K562 (cell line): Measurements from ENCODE around the gene UNC5B. TPM values are rescaled to one million over a fixed set of nuclear protein-coding genes. Genes with fewer than 3 reads are reported as not detected.
A peak's percentile ranks its signal among the peaks of the same experiment; 100 is the strongest.
"Not testable (repeated sequence)": the region's sequence is repeated elsewhere in the genome, so short reads cannot be mapped to it uniquely, and the experiment has no call there.

Source experiments
- ATAC-seq: fragments of 200-7000 bp; cut with Tn5 transposase; 3 replicates; pipeline ENCODE4 v1.9.1; 2020; ENCODE audit warnings: moderate library complexity
- BruUV-seq: library from RNA; stranded (reverse); fragments of 400-500 nt; replicated peaks from 2 replicates; lab custom pipeline; 2021; lab: Mats Ljungman, UMichigan
- CTCF ChIA-PET: fragments of 300-600 bp; formaldehyde crosslinking; extraction: SDS; loops from one replicate; lab custom pipeline; 2021; ENCODE audit warnings: low intra/inter-chr PET ratio; lab: Yijun Ruan, JAX
- POLR2A ChIA-PET: fragments of 300-600, 350-650 bp; sonication (Branson Sonifier 250); formaldehyde crosslinking; extraction: SDS; loops from one replicate; lab custom pipeline; 2021; ENCODE audit warnings: antibody characterized with exemption, inconsistent platforms; lab: Yijun Ruan, JAX
- DNase-seq, 4 experiments: peaks; one replicate each; pipeline versions ENCODE4 v3.0.0 to v3.0.0-alpha.2; 2011 to 2018; ENCODE audit warnings: low spot score in 3 of 4, mixed read lengths in 3 of 4; ENCODE audit errors: extremely low read depth in 1 of 4
- FAIRE-seq: peaks from 2 replicates; lab custom pipeline; 2011; peaks lifted over from hg19 to GRCh38; lab: Jason Lieb, UNC
- H2AFZ ChIP-seq: 2 replicates; pipeline ENCODE4 v1.6.0; 2011; ENCODE audit warnings: low read depth, low read length, control low read depth, inconsistent platforms
- H3K27ac ChIP-seq: fragments of 200-600 bp; 3 replicates; pipeline ENCODE4 v1.8.0; 2011; ENCODE audit warnings: low read depth, mild to moderate bottlenecking, control low read depth, inconsistent platforms, low read length, moderate library complexity, mixed read lengths; ENCODE audit errors: extremely low read depth
- H3K27me3 ChIP-seq, 2 experiments: fragments of 300-600 bp in 1 of 2; 2 replicates in 1 of 2; 3 replicates in 1 of 2; pipeline versions ENCODE4 v1.6.0 to v1.8.0; 2011; ENCODE audit warnings: inconsistent platforms in 2 of 2, low read length in 2 of 2, mild to moderate bottlenecking in 1 of 2, mixed read lengths in 1 of 2, moderate library complexity in 1 of 2; ENCODE audit not compliant: control insufficient read depth in 2 of 2, insufficient read depth in 2 of 2
- H3K36me3 ChIP-seq: fragments of 300-600 bp; 3 replicates; pipeline ENCODE4 v1.8.0; 2011; ENCODE audit warnings: mild to moderate bottlenecking, low read length, inconsistent platforms; ENCODE audit not compliant: control insufficient read depth, insufficient read depth
- H3K4me1 ChIP-seq, 2 experiments: fragments of 200-600 bp in 1 of 2; replicated peaks in 1 of 2; 2 replicates in 1 of 2; 3 replicates in 1 of 2; pipeline versions ENCODE4 v1.5.1 to v1.8.0; 2011; ENCODE audit warnings: inconsistent platforms in 2 of 2, low read length in 2 of 2, mild to moderate bottlenecking in 1 of 2, mixed read lengths in 1 of 2, moderate library complexity in 1 of 2; ENCODE audit not compliant: control insufficient read depth in 2 of 2, insufficient read depth in 2 of 2
- H3K4me2 ChIP-seq: 2 replicates; pipeline ENCODE4 v1.6.1; 2011; ENCODE audit warnings: low read length, control low read depth, inconsistent platforms, mixed read lengths; ENCODE audit not compliant: insufficient read depth
- H3K4me3 ChIP-seq: fragments of 200-600 bp; sonication (generic), shearing (Covaris generic); 2 replicates; pipeline ENCODE4 v1.5.1; 2016; ENCODE audit warnings: control low read depth, inconsistent platforms
- H3K79me2 ChIP-seq: fragments of 200-600 bp; 3 replicates; pipeline ENCODE4 v1.8.0; 2011; ENCODE audit warnings: low read length, inconsistent platforms; ENCODE audit not compliant: control insufficient read depth, insufficient read depth
- H3K9ac ChIP-seq, 2 experiments: 2 replicates each; pipeline versions ENCODE4 v1.6.0 to v1.6.1; 2011; ENCODE audit warnings: low read depth in 2 of 2, low read length in 2 of 2, control low read depth in 1 of 2, inconsistent platforms in 1 of 2, mild to moderate bottlenecking in 1 of 2, mixed read lengths in 1 of 2; ENCODE audit not compliant: insufficient read depth in 1 of 2
- H3K9me1 ChIP-seq: one replicate; pipeline ENCODE4 v1.6.0; 2011; ENCODE audit warnings: inconsistent platforms, mild to moderate bottlenecking, low read length, moderate library complexity; ENCODE audit not compliant: control insufficient read depth, insufficient read depth
- H3K9me3 ChIP-seq: replicated peaks from 2 replicates; pipeline ENCODE4 v1.5.1; 2011; ENCODE audit warnings: low read depth, low read length, inconsistent platforms; ENCODE audit not compliant: control insufficient read depth, insufficient read depth
- H4K20me1 ChIP-seq: replicated peaks from 2 replicates; pipeline ENCODE4 v1.6.1; 2011; ENCODE audit warnings: low read length, inconsistent platforms, mixed read lengths; ENCODE audit not compliant: control insufficient read depth, insufficient read depth
- BCOR ChIP-seq: fragments of 450-650 bp; IDR thresholded peaks from 2 replicates; pipeline ENCODE4 v1.6.1; 2016
- C11orf30 ChIP-seq: fragments of 450-650 bp; IDR thresholded peaks from 2 replicates; pipeline ENCODE4 v1.6.1; 2016; ENCODE audit warnings: low read depth, mild to moderate bottlenecking
- CBX1 ChIP-seq: sonication (generic); IDR thresholded peaks from 2 replicates; pipeline ENCODE4 v1.6.1; 2016; ENCODE audit warnings: antibody characterized with exemption, low read depth, mild to moderate bottlenecking
- DDX20 ChIP-seq: fragments of 450-650 bp; IDR thresholded peaks from 2 replicates; pipeline ENCODE4 v1.6.1; 2016; ENCODE audit warnings: missing genetic modification characterization, low read depth, mild to moderate bottlenecking, missing compliant biosample characterization, moderate library complexity
- PURB ChIP-seq: sonication (generic); formaldehyde crosslinking; IDR thresholded peaks from 2 replicates; pipeline ENCODE4 v1.9.0; 2021; ENCODE audit warnings: low read depth, mild to moderate bottlenecking, missing genetic modification reagents
- ZFP36 ChIP-seq: fragments of 150-350 bp; IDR thresholded peaks from 2 replicates; pipeline ENCODE4 v1.6.1; 2018; ENCODE audit warnings: low read length, low read depth; ENCODE audit not compliant: partially characterized antibody
- ZNF124 ChIP-seq: sonication (generic); formaldehyde crosslinking; IDR thresholded peaks from 2 replicates; pipeline ENCODE4 v1.8.1; 2022; ENCODE audit warnings: missing genetic modification reagents
- ZNF444 ChIP-seq: fragments of 250-450 bp; sonication (Bioruptor Pico); IDR thresholded peaks from 2 replicates; pipeline ENCODE4 v1.4.0; 2020; ENCODE audit warnings: mild to moderate bottlenecking, moderate library complexity
- WGBS: fragments of 100-300 bp; shearing (Covaris generic); methylation state at CpG from one replicate; pipeline ENCODE4 v1.1.6; 2016; ENCODE audit warnings: low coverage, mixed read lengths; ENCODE audit not compliant: insufficient coverage; ENCODE audit errors: missing lambda C conversion rate; 5-methylcytosine and 5-hydroxymethylcytosine counted together
- in situ Hi-C: fragments of 300-500 bp; cut with MboI; formaldehyde crosslinking; loops from 4 replicates; pipeline ENCODE4 v1.15.0; 2018; ENCODE audit warnings: inconsistent platforms, mixed read lengths
- intact Hi-C: fragments of 100-400 bp; cut with micrococcal nuclease; formaldehyde crosslinking; loops from 2 replicates; pipeline ENCODE4 v1.14.2; 2022
- polyA plus RNA-seq, 8 experiments: library from polyadenylated mRNA; depleted of rRNA in 4 of 8; stranded (reverse) in 5 of 8; unstranded in 3 of 8; fragments of >200 nt; fragmentation: Nextera tagmentation in 2 of 8; fragmentation: Illumina TruSeq in 1 of 8; extraction: Ambion mirVana in 2 of 8; extraction: Trizol in 1 of 8; gene quantifications; 2 replicates each; pipeline versions ENCODE4 v1.2.1 to v1.2.3, GENCODE V29; 2011 to 2014; ENCODE audit warnings: inconsistent platforms in 1 of 8, missing spikeins in 1 of 8
- total RNA-seq, 7 experiments: library from RNA; depleted of rRNA in 6 of 7; stranded (reverse); fragments of >200 nt in 6 of 7; fragmentation: Illumina TruSeq in 2 of 7; extraction: Trizol in 2 of 7; gene quantifications; 2 replicates each; pipeline versions ENCODE4 v1.2.1 to v1.2.3, GENCODE V29; 2011 to 2021; ENCODE audit warnings: low replicate concordance in 1 of 7
- TF ChIP-seq, protein P1 (sequence below): sonication (generic); formaldehyde crosslinking; IDR thresholded peaks from 2 replicates; pipeline ENCODE4 v1.8.1; 2023; ENCODE audit warnings: mild to moderate bottlenecking, missing genetic modification reagents
- TF ChIP-seq, protein P2 (sequence below), 2 experiments: fragments of 450-650 bp; IDR thresholded peaks; 2 replicates each; pipeline ENCODE4 v1.6.1; 2016

Gene UNC5B
- total and polyA plus RNA-seq, 9 of the 15 experiments (the other 6 are each of a cell fraction or from before 2014, with no cell fraction given): 0.10 to 8.4 (median 2.1) TPM

DNA sequence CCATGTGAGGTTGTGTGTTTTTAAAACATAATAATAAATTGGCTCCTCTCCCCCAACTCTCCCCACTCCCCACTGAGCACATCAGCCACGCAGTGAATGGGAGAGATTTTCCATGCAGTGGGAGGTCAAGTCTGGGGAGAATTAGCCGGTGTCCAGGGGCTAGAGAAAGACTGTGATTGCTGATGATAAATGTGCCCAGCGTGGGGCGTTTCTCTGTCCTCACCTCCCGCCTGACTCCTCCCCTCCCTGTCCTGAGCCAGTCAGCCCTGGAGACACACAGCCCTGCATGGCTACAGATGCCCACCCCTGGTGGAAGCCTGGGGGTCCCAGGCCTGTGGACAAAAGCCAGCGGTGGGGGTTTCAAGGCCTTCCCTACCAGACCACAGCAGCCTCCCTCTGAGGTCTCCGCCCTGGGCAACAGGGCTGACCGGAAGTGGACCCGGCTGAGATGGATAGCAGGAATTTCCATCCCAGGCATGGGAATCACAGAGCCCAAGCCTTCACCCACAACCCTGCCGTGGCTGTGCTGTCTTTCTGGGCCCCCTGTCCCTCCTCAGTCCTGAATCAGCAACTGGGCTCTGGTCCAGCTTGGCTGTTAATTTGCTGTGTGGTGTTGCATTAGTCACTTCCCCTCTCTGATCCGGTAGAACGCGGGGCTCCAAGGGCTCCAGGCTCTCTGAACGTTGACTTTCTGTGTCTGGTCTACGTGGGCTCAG is 59.8 kb downstream of the UNC5B start (continued):
- no peak for TF ChIP-seq ZNF444 (CRISPR knock-in tag)
- TF ChIP-seq, protein P1, sequence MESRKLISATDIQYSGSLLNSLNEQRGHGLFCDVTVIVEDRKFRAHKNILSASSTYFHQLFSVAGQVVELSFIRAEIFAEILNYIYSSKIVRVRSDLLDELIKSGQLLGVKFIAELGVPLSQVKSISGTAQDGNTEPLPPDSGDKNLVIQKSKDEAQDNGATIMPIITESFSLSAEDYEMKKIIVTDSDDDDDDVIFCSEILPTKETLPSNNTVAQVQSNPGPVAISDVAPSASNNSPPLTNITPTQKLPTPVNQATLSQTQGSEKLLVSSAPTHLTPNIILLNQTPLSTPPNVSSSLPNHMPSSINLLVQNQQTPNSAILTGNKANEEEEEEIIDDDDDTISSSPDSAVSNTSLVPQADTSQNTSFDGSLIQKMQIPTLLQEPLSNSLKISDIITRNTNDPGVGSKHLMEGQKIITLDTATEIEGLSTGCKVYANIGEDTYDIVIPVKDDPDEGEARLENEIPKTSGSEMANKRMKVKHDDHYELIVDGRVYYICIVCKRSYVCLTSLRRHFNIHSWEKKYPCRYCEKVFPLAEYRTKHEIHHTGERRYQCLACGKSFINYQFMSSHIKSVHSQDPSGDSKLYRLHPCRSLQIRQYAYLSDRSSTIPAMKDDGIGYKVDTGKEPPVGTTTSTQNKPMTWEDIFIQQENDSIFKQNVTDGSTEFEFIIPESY (CRISPR knock-in tag): no peak
- TF ChIP-seq ZNF124 (CRISPR knock-in tag): no peak
- TF ChIP-seq PURB: no peak
- TF ChIP-seq ZFP36: peak; percentile 84
- TF ChIP-seq, protein P2, sequence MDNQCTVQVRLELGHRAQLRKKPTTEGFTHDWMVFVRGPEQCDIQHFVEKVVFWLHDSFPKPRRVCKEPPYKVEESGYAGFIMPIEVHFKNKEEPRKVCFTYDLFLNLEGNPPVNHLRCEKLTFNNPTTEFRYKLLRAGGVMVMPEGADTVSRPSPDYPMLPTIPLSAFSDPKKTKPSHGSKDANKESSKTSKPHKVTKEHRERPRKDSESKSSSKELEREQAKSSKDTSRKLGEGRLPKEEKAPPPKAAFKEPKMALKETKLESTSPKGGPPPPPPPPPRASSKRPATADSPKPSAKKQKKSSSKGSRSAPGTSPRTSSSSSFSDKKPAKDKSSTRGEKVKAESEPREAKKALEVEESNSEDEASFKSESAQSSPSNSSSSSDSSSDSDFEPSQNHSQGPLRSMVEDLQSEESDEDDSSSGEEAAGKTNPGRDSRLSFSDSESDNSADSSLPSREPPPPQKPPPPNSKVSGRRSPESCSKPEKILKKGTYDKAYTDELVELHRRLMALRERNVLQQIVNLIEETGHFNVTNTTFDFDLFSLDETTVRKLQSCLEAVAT (IDR thresholded peaks at IDR 0.05): no peak
- no peak for TF ChIP-seq C11orf30
- 0 out of 2 replicates have a peak, but pooled peaks have one; percentile 38 for TF ChIP-seq CBX1
- TF ChIP-seq BCOR: peak; percentile 87
- no peak for TF ChIP-seq DDX20 (tag)

DNA sequence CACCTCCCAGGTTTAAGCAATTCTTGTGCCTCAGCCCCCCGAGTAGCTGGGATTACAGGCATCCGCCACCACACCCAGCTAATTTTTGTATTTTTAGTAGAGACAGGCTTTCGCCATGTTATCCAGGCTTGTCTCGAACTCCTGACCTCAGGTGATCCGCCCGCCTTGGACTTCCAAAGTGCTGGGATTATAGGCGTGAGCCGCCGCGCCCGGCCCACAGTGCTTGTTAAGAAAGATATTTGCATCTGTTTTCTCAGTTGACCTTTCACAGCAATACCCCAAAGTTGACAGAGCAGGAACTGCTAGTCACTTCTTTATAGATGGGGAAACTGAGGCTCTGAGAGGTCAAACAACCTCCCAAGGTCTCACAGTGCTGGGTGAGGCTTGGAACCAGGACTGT is 60.6 kb downstream of the UNC5B start:
- H3K4me3 ChIP-seq, in situ Hi-C loops, H3K27me3 ChIP-seq, FAIRE-seq, H3K36me3 ChIP-seq, BruUV-seq, H2AFZ ChIP-seq, H3K9me3 ChIP-seq, intact Hi-C loops, H3K9ac ChIP-seq, H3K27ac ChIP-seq, H3K9me1 ChIP-seq, ATAC-seq, CTCF ChIA-PET, H4K20me1 ChIP-seq, DNase-seq, H3K79me2 ChIP-seq, H3K4me2 ChIP-seq: not testable (repeated sequence)
- 69% methylated on average over 11 of the region's 11 CpGs for WGBS
- POLR2A ChIA-PET: interaction anchor here (0.6 to 1.3 kb wide), 2 partner anchors 8 to 869 kb away, joined by 3 read pairs; no protein-coding TSS in a partner anchor
- H3K4me1 ChIP-seq: peaks cover 14 to 19% of the 10 kb centered on the region in 2 experiments
